ENCODE data around the gene ABHD5.
"Not testable (repeated sequence)": the region's sequence is repeated elsewhere in the genome, so short reads cannot be mapped to it uniquely, and the experiment has no call there.

Gene ABHD5

DNA sequence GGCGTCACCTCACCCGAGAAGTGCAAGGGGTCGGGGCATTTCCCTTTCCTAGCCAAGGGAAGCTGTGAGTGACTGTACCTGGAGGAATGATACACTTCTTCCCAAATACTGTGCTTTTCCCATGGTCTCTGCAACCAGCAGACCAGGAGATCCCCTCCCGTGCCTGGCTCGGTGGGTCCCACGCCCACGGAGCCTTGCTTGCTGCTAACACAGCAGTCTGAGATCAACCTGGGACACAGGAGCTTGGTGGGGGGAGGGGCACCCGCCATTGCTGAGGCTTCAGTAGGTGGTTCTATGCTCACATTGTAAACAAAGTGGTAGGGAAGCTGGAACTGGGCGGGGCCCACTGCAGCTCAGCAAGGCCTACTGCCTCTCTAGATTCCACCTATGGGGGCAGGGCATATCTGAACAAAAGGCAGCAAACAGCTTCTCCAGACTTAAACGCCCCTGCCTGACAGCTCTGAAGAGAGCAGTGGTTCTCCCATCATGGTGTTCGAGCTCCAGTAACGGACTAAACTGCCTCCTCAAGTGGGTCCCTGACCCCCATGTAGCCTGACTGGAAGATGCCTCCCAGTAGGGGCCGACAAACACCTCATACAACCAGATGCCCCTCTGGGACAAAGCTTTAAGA is 31.4 kb upstream of the ABHD5 start:
- no peak for DNase-seq (ENCODE audit: low read depth, low spot score)
- H3K9ac ChIP-seq (ENCODE audit: insufficient read length): no peak overlapping the region
- no peak overlapping the region for H3K27ac ChIP-seq
- H3K36me3 ChIP-seq (ENCODE audit: insufficient read depth, low read length): no peaks in the 10 kb centered on the region
- TF ChIP-seq FOXP2 (optimal IDR thresholded peaks at IDR 0.05; ENCODE audit: control extremely low read depth, extremely low read length, insufficient read depth) (no peak), EZH2 (IDR thresholded peaks at IDR 0.05) (no peak), POLR2AphosphoS5 (IDR thresholded peaks at IDR 0.05; ENCODE audit: borderline replicate concordance, low read depth, low read length) (no peak)
- no peak overlapping the region for H3K4me3 ChIP-seq
- no peaks in the 10 kb centered on the region for H3K9me3 ChIP-seq (ENCODE audit: low read depth, low read length)

GRCh38 chr3:43661376-43661775 is 29.4 kb upstream of the ABHD5 start:
- not testable (repeated sequence) for DNase-seq (ENCODE audit: low read depth, low spot score); H3K27ac ChIP-seq; H3K4me3 ChIP-seq; H3K9me3 ChIP-seq (ENCODE audit: low read depth, low read length); H3K36me3 ChIP-seq (ENCODE audit: insufficient read depth, low read length); H3K9ac ChIP-seq (ENCODE audit: insufficient read length)

DNA sequence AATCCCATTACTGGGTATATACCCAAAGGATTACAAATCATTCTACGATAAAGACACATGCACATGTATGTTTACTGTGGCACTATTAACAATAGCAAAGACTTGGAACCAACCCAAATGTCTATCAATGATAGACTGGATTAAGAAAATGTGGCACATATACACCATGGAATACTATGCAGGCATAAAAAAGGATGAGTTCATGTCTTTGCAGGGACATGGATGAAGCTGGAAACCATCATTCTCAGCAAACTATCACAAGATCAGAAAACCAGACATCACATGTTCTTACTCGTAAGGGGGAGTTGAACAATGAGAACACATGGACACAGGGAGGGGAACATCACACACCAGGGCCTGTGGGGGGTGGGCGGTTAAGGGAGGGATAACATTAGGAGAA is 25.7 kb upstream of the ABHD5 start:
- not testable (repeated sequence) for H3K36me3 ChIP-seq (ENCODE audit: insufficient read depth, low read length); H3K27ac ChIP-seq; H3K4me3 ChIP-seq; DNase-seq (ENCODE audit: low read depth, low spot score); H3K9me3 ChIP-seq (ENCODE audit: low read depth, low read length); H3K9ac ChIP-seq (ENCODE audit: insufficient read length)

DNA sequence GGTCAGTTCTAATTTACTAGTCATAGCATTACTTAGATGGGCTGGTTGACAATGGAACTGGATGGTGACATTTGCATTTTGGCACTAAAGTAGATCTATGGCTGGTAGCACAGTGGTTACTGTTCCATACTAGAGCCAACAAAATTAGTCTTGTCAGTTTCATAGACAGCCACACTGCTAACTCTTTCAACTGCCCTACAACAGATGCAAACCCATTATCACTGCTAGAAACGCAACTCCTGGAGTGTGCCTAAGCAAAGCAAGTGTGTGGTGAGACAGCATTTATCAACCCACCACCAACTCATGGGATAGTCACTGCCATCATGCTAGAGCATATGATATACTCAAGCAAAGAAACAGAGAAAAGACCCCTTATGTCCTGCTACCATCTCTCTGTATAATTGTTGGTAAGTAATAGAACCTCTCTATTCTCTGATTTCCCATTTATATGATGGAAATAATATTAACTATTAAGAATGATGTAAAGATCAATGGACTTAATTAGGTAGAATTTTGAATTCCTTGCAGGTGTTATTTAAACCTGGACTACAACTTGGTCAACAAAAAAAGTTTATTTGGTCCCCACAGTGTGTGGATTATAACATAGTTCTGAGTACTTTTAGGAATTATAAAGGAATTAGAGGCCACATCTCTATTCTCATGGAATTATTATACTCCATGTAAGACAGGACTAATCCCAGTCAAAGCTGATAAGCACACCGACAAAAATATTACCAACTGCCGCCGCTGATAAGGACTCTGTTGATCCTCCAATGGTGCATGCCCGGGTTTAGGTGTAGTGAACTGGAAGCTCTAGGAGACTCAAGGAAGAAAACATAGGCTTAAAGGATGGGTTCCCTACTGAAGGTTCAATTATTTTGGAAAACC is 19.9 kb upstream of the ABHD5 start:
- Histone ChIP-seq H3K9me3 (ENCODE audit: low read depth, low read length) (no peaks in the 10 kb centered on the region), H3K36me3 (ENCODE audit: insufficient read depth, low read length) (no peaks in the 10 kb centered on the region), H3K27ac (no peak overlapping the region), H3K9ac (ENCODE audit: insufficient read length) (no peak overlapping the region), H3K4me3 (no peak overlapping the region)
- DNase-seq (ENCODE audit: low read depth, low spot score): no peak
- TF ChIP-seq EZH2 (IDR thresholded peaks at IDR 0.05) (no peak), FOXP2 (optimal IDR thresholded peaks at IDR 0.05; ENCODE audit: control extremely low read depth, extremely low read length, insufficient read depth) (no peak), POLR2AphosphoS5 (IDR thresholded peaks at IDR 0.05; ENCODE audit: borderline replicate concordance, low read depth, low read length) (no peak)

DNA sequence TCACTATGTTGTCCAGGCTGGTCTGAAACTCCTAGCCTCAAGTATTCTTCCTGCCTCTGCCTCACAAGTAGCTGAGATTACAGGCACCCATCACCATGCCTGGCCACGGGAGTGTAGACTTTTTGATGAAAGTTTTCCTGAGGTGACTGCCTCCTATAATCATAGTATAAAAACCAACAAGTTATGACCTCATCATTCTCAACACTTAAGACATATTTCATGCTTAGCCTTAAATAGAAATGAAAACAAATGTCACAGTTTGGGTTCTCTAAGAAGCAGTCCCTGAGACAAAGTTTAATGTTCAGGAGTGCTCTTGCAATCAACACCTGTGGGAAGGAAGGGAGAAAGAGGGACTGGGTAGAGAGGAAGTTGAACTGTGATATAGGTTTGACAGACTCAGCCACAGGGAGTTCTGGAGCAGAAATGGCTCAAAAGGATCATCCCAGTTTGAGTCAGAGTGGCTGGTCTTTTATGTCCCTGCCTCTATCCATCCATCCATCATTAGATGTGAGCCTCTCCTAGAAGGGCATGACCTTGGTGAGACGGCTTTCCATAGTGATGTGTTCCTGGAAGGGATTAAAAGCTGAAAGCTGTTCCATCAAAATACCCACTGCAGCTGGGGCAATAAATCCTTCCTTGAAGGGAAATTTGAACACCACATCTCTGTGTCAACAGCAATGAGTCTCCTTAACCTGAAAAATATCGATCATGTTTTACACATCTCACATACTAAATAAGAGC is 16.2 kb upstream of the ABHD5 start:
- Histone ChIP-seq H3K4me3 (no peak overlapping the region), H3K9ac (ENCODE audit: insufficient read length) (no peak overlapping the region), H3K27ac (no peak overlapping the region), H3K36me3 (ENCODE audit: insufficient read depth, low read length) (no peaks in the 10 kb centered on the region), H3K9me3 (ENCODE audit: low read depth, low read length) (no peaks in the 10 kb centered on the region)
- TF ChIP-seq FOXP2 (optimal IDR thresholded peaks at IDR 0.05; ENCODE audit: control extremely low read depth, extremely low read length, insufficient read depth): no peak
- no peak for TF ChIP-seq POLR2AphosphoS5 (IDR thresholded peaks at IDR 0.05; ENCODE audit: borderline replicate concordance, low read depth, low read length)
- no peak for TF ChIP-seq EZH2 (IDR thresholded peaks at IDR 0.05)
- no peak for DNase-seq (ENCODE audit: low read depth, low spot score)

DNA sequence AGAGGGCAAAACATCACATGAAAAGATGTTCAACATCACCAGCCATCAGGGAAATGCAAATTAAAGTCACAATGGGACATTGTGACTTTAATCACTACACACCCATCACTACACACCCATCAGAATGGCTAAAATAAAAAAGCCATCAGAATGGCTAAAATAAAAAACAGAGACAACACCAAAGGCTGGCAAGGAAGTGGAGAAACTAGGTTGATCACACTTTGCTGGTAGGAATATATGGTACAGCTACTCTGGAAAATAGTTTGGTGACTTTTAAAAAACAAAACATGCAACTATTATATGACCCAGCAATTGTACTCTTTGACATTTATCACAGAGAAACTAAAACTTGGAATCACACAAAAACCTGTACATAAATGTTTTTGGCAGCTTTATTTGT is 15.1 kb upstream of the ABHD5 start:
- Histone ChIP-seq H3K4me3 (no peak overlapping the region), H3K36me3 (ENCODE audit: insufficient read depth, low read length) (no peaks in the 10 kb centered on the region), H3K9me3 (ENCODE audit: low read depth, low read length) (no peaks in the 10 kb centered on the region), H3K27ac (no peak overlapping the region), H3K9ac (ENCODE audit: insufficient read length) (no peak overlapping the region)
- no peak for DNase-seq (ENCODE audit: low read depth, low spot score)
- TF ChIP-seq POLR2AphosphoS5 (IDR thresholded peaks at IDR 0.05; ENCODE audit: borderline replicate concordance, low read depth, low read length) (no peak), EZH2 (IDR thresholded peaks at IDR 0.05) (no peak), FOXP2 (optimal IDR thresholded peaks at IDR 0.05; ENCODE audit: control extremely low read depth, extremely low read length, insufficient read depth) (no peak)

DNA sequence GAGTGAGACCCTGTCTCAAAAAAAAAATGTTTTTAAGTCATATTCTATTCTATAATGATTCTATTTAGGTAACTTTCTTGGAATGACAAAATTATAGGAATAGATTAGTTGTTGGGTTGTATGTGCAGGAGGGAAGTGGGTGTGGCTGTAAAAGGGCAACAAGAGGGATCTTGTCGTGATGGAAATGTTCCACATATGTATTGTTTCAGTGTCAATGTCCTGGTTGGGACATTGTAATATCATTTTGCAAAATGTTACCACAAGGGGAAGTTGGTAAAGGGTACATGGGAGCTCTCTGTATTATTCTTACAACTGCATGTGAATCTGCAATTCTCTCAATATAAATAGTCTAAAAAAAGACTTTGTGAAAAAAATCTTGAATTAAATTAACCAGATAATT is 14.3 kb upstream of the ABHD5 start:
- H3K9me3 ChIP-seq (ENCODE audit: low read depth, low read length): no peaks in the 10 kb centered on the region
- H3K36me3 ChIP-seq (ENCODE audit: insufficient read depth, low read length): no peaks in the 10 kb centered on the region
- no peak for DNase-seq (ENCODE audit: low read depth, low spot score)
- no peak overlapping the region for H3K27ac ChIP-seq
- H3K4me3 ChIP-seq: no peak overlapping the region
- TF ChIP-seq EZH2 (IDR thresholded peaks at IDR 0.05) (no peak), FOXP2 (optimal IDR thresholded peaks at IDR 0.05; ENCODE audit: control extremely low read depth, extremely low read length, insufficient read depth) (no peak), POLR2AphosphoS5 (IDR thresholded peaks at IDR 0.05; ENCODE audit: borderline replicate concordance, low read depth, low read length) (no peak)
- H3K9ac ChIP-seq (ENCODE audit: insufficient read length): no peak overlapping the region

- not testable (repeated sequence) for H3K9ac ChIP-seq (ENCODE audit: insufficient read length); H3K27ac ChIP-seq; H3K9me3 ChIP-seq (ENCODE audit: low read depth, low read length); DNase-seq (ENCODE audit: low read depth, low spot score); H3K36me3 ChIP-seq (ENCODE audit: insufficient read depth, low read length); H3K4me3 ChIP-seq
These were observed 12.4 kb upstream of the ABHD5 start for GRCh38 chr3:43678375-43678774.

DNA sequence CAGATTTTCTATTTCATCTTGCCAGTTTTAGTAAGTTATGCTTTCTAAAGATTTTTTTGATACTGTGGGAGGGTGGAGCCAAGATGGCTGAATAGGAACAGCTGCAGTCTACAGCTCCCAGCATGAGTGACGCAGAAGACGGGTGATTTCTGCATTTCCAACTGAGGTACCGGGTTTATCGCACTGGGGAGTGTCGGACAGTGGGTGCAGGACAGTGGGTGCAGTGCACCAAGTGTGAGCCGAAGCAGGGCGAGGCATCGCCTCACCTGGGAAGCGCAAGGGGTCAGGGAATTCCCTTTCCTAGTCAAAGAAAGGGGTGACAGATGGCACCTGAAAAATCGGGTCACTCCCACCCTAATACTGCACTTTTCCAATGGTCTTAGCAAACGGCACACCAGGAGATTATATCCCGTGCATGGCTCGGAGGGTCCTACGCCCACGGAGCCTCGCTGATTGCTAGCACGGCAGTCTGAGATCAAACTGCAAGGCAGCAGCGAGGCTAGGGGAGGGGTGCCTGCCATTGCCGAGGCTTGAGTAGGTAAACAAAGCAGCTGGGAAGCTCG is 11.8 kb upstream of the ABHD5 start:
- H3K4me3 ChIP-seq; H3K36me3 ChIP-seq (ENCODE audit: insufficient read depth, low read length); H3K9ac ChIP-seq (ENCODE audit: insufficient read length); H3K9me3 ChIP-seq (ENCODE audit: low read depth, low read length); H3K27ac ChIP-seq; DNase-seq (ENCODE audit: low read depth, low spot score): not testable (repeated sequence)

DNA sequence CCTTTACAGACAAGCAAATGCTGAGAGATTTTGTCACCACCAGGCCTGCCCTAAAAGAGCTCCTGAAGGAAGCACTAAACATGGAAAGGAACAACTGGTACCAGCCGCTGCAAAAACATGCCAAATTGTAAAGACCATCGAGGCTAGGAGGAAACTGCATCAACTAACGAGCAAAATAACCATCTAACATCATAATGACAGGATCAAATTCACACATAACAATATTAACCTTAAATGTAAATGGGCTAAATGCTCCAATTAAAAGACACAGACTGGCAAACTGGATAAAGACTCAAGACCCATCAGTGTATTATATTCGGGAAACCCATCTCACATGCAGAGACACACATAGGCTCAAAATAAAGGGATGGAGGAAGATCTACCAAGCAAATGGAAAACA is 9.9 kb upstream of the ABHD5 start:
- H3K9ac ChIP-seq (ENCODE audit: insufficient read length); H3K36me3 ChIP-seq (ENCODE audit: insufficient read depth, low read length); H3K9me3 ChIP-seq (ENCODE audit: low read depth, low read length); H3K27ac ChIP-seq; DNase-seq (ENCODE audit: low read depth, low spot score); H3K4me3 ChIP-seq: not testable (repeated sequence)

Measured in SK-N-MC (cell line).